SKM-1 treated with dmso at 0.1 percent for 144 hours (cell line): Measurements from ENCODE around the gene TSPAN32.
"Not testable (repeated sequence)": the region's sequence is repeated elsewhere in the genome, so short reads cannot be mapped to it uniquely, and the experiment has no call there.

Source experiments
- DNase-seq: peaks from one replicate; lab custom pipeline; 2025; ENCODE audit not compliant: unreplicated experiment; lab: John Stamatoyannopoulos, UW

The TSPAN32 gene

DNA sequence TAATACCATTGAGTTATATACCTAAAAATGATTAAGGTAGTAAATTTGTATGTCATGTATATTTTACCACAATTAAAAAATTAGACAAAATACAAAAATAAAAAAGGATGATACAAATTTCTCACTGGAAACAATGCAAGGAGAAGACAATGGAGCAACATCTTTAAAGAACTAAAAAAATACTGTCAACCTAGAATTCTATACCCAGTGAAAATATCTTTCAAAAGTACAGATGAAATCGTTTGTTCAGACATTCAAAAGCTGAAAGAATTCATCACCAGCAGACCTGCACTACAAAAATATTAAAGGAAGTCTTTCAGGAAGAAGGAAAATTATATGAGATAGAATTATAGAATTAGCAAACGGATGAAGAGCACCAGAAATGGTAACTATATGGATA is 21.6 kb upstream of the TSPAN32 start:
- DNase-seq = no peak

DNA sequence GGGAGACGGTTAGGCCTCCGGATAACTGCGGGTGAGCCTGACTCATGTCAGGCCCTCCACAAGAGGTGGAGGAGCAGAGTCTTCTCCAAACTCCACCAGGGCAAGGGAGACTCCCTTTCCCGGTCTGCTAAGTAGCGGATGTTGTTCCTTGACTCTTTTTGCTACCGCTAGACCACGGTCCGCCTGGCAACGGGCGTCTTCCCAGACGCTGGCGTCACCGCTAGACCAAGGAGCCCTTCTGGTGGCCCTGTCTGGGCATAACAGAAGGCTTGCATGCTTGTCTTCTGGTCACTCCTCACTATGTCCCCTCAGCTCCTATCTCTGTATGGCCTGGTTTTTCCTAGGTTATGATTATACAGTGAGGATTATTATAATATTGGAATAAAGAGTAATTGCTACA is 15.5 kb upstream of the TSPAN32 start:
- not testable (repeated sequence) for DNase-seq

DNA sequence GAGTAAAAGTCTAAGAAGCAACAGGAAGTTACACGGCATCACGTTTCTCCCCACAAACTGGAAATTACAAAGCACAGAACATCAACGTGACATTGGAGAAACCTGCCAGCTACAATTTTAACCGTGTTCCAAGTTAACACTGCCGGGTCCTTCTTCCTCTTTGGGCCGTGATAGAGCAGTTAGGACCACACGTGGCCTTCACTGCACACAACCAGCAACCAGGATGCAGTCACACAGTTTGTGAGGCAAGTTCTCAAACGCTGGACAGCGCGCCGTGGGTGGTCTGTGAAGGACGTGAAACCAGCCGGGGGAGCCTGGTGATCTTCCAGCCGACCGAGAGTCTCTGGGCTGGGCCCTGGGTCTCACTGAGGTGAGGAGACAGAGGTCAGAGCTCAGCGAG is 14.7 kb upstream of the TSPAN32 start:
- DNase-seq = no peak

DNA sequence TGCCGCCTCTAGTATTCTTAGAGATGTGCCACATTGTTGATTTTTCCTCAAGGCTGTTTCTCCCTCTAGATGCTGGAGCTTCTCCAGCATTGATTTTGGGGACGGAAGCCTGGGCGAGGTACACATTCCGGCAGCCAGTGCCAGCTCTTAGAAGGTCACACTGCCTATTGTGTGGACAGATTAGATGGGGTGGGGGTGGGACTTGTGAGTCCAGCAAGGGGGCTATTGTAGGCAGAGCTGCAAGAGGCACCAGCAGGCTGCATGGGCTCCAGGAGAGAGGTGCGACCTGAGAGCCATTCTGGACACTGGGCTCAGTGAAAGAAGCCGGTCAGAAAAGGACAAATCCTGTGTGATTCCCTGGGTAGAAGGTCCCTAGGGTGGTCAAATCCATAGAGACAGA is 12.5 kb upstream of the TSPAN32 start:
- no peak for DNase-seq

DNA sequence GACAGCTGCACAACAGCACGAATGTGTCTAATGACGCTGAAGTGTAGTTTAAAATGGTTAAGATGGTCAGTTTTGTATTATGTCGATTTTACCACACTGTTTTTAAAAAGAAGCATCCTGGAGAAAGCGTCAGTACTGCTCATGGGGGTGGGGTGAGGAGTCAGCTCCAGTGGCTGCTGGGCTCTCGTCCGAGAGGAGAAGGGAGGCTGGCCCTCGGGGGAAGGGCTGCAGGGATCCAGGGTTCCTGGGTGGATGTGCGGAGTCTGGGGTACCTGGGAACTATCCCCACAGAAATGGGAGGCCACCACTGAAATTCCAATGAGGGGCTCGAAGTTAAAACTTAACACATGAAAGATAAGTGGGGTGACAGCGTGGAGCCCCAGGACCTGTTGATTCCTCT is 12.0 kb upstream of the TSPAN32 start:
- DNase-seq = no peak

DNA sequence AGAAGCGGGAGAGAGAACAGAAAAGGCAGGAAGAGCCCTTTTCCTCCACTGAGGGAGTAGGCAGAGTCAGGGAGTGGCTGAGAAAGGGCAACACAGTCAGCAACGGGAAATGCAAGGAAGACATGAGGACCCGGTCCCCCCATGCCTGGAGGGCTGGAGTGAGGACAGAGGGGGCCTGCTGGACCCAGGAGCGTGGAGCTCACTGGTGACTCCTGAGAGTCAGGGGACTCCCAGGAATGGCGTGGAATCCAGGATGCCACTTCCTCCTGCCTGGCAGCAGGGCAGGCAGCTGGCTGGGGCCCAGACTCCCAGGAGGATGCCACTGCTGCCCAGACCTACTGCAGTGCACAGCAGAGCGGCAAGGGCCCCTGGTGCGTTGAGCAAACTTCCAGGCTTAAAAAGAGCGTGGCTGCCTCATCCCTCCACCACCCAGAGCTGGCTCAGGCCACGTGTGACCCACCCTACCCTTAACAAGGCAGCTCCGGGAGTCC is 11.4 kb upstream of the TSPAN32 start:
- no peak for DNase-seq

DNA sequence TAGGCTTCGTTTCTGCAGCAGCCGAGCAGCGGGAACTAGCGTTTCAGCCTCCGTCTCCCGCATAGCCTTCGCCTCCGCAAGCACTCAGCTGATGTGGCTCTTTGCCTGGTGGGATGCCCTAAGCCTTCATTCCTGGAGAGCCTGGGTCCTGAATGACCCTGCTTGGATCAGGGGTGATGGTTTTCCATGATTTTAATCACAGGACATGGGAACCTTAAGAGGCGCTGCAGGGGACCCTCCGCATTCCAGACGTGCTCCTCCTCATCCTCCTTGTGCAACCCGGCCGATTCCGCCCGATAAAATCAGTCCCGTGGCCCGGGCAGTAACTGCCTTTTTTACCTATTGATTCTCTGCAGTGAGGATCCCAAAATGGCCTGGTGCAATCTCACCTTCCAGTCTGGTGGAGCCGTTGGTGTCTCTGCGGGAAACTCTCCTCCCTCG is 8.3 kb upstream of the TSPAN32 start:
- no peak for DNase-seq

DNA sequence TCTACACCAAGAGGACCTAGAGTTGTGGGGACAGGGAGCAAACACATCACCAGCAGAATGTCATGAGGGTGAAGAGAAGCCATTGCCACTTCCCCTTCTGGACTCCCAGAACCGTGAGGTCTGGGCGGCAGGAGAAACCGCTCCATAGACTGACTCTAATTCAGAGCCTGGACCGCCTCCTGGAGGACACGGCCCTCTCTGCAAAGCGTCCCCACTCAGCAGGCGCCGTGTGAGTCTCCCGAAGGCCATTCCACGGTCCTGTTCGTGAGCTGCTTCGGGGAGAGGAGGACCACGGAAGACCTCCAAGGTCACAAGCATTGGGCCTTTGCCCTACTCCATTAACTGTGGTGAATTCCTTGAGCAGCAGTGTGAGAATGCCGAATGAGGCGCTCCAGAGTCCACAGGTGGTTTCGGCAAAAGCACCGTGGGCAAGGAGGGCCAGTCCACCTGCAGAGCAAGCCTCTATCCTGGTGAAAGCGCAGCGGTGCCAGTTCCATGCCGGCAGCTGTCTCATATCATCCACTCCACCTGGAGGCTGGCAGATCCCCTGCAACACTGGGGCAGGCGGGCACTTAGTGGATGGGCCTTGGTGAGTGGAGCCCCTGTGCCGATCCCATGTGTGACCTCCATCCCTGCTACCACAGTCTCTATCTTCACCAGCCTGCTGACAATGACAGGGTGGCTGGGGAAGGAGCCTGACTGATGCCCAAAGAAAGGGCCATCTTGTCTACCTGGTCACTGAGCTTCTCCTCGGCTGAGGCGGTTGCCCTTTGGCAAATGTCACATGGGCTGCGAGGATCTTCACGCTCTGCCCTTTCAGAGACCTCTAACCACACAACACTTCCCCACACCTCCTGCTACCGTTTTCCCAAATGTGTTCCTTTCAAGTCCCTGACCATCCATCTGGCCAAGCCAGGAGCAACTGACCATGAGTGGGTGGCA is 7.6 kb upstream of the TSPAN32 start:
- no peak for DNase-seq

DNA sequence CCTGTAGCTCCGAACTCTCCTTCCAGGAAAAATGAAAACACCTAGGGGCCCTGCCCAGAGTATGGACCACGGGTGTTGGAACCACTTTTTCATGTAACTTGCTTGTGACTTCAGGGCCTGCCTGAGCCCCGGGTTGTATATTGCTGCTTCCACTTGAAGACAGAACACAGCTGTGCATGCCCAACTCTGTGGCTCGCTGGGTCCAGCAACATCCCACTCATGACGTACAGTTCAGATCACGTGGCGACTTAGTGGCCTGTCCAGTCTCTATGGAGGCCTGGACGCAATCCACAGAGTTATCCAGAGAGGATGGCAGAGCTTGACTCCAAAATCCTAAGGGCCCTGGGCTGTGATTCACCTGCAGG is 6.9 kb upstream of the TSPAN32 start:
- DNase-seq = no peak

DNA sequence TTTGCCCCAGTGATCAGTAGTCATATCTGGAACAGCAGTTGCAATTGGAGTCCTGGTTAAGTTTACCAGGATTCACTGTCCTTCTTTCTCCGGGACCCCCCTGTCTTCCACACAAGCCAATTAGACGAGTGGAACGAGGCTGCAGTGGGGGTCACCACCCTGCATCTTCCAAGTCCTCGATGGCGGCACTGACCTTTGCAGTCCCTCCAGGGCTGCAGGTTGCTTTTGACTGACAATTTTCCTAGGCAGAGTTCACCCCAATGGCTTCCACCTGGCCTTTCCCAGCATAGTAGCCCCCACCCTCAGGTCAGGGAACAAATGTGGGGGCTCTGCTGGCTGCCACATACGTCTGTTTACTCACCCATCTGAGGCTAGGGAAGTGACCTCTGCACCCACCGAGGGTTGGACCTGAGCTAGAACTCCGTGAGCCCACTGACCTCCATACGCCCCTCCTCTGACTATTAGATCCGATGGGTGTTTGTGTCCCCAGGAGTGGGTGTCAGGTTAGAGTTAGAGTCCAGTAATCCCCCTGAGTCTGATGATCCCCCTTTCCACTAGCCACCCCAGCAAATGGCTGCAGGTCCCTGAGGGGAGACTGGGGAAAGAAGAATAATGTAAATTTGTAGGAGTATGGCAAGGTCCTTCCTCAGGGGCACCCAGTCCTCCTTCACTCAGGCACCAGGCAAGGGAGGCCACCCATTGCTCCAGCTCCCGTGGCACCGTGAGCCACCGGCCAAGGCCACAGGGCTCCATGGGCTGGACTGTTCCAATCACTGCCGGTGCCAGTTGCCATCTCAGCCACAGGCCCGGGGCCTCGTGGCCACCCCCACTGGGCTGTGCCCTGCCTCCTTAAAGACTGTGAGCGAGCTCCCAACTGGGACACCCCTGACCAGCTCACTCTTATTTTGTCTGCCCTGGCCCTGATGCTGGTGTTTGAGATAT is 5.6 kb upstream of the TSPAN32 start:
- DNase-seq = no peak

DNA sequence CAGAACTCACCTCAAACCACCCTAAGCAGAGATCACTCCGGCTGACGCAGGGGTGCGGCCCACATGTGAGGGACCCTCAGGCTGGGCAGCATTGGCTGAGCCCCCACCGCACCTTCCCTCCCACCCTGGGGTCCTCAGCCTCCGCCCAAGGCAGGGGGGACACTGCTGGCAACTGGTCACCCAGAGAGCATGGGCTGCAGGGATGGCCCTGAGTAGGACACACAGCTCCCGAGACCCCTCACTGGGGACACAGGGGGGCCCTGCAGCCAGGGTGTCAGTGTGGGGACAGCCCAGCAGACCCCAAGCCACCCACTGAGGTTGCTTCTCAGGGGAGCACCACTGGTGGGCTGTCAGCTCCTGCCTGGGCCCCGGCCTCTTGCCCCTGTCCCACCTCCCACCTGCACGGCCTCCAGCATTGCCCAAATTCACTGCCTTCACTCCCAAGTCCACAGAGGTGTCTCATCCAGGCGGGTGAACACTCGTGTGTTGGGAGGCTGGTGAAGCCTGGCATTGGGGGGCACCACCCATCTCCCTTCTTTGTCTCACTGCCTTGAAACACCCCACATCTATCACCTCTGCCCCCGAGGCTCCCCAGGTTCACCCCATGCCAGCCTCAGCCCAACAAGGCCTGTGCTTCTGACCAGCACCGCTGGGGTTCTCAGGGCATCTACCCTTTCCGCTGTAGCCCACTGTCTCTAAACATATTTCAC is 4.7 kb upstream of the TSPAN32 start:
- no peak for DNase-seq

DNA sequence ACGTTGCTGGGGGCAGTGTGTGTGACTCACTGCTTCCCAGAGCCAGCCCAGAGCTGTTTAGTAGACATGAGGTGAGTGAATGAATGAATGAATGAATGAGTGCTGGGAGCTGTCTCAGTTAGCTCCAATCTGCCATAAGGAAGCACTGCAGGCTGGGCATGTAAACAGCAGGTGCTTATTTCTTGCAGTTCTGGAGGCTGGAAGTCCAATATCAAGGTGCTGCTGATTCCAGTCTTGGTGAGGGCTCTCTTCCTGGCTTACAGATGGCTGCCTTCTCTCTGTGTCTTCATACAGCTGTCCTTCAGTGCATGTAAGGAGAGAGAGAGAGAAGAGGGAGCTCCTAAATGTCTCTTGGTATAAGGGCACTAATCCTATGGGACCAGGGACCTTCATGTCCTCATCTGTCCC is 4.2 kb upstream of the TSPAN32 start:
- DNase-seq = no peak

DNA sequence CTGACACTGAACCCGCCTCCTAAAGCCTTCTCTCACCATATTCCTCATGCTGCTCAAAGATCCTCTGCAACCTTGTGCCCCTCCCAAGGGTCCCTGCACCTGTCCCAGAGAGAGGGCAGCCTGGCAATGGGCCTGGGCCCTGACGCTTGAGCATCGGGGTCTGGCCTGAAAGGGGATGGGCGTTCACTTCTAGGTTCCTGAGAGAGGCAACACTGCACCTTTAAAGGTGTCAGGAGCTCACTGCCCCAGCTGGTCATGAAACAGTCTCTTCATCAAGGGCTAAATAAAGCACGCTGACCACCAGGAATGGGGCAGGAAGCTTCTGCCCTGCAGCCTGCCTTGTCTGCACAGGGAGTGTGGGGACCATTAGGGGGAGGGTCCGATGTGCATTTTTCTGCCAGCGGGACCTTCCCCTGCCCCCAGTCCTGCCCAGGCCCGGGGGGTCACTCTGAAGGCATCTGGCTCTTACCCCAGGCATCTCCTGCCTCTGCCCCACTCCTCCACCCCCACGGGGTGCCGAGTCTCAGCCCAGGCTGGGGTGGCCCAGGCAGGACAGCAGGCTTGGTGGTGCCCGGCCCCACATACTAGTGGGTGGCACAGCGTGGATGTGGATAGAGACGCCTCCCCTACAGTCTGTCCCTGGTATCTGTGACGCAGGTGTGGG is 3.5 kb upstream of the TSPAN32 start:
- no peak for DNase-seq

DNA sequence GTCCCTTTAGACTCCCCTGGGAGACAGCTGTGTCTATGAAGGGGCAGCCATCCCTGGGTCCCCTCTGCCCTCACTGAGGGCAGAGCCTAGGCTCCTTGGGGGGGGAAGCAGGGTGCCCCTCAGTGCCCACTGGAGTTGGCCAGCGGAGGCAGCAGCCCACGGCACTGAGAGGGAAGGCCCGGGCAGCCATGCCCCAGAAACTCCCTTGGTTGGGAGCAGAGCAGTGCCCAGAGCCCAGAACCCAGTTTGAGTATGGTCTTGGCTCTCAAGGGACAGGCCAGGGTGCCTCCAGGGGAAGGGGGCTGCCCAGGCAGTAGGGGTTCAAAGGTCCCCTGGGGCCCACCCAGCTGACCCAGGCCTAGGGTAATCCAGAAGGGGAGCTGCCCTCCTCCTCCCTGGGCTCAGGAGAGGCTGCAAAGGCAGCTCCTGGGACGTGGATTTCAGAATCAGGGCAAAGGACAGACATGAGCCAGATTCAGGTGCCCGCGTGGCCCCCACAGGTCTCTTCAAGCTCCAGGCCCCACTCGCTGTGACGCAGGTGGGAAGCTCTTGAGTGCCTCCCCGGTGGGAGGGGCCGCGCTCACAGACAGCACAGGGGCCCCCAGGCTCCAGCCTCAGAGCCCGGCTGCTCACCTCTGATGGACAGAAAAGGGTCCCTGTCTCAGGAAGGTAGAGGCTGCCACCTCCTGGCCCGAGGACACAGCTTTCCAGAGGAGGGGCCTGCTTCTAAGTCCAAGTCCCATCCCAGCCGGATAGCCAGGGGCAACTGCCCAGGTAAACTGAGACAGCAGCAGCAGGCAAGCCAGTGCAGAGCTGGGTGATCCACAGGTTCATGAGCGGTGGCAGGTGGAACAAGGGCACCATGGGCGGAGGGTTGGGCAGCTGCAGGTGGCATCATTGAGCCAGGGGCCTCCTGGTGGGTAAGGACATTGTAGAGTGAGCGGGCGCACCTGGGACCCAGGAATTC is 2.7 kb upstream of the TSPAN32 start:
- no peak for DNase-seq

DNA sequence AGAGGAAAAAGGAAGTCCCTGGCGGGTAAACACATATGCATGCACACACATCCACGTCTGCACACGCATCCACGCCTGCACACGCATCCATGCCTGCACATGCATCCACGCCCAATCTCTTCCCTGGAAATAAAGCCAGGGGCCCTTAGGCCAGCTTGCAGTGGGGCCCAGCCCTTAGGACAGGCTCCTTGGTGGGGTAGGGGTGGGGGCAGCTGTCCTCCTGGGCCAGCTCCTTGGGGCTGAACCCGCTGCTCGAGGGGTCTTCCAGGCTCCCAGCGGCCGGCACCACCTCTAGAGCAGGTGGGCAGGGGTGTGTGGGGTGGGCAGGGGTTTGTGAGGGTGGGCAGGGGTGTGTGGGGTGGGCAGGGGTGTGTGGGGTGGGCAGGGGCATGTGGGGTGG is 2.0 kb upstream of the TSPAN32 start:
- no peak for DNase-seq

DNA sequence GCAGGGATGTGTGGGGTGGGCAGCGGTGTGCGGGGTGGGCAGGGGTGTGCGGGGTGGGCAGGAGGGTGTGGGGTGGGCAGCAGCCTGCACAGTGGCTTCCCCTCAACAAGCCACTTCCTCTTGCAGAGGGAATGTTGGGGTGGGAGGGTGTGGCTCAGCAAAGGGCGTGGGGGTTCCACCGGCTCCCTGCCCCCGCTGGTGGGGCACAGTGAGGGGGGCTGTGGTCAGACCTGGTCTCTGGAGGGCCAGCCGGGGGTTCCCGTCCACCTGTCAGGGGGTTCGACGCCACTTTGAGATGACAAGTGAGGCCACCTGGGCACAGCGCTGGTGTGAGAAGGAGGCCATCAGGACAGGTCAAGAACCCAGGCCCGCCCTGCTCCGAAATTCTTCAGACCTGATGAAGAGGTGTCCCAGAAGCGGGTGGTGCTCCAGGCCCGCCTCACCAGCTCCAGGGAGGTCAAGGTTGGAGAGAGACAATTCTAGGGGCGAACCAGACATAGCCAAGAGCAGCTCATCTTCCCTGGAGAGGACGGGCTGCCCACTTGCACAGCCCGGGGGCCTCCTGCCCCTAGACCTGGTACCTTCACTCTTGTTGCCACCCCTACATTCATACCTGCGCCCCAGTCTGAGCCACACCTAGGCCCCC is 1.4 kb upstream of the TSPAN32 start:
- DNase-seq = no peak

DNA sequence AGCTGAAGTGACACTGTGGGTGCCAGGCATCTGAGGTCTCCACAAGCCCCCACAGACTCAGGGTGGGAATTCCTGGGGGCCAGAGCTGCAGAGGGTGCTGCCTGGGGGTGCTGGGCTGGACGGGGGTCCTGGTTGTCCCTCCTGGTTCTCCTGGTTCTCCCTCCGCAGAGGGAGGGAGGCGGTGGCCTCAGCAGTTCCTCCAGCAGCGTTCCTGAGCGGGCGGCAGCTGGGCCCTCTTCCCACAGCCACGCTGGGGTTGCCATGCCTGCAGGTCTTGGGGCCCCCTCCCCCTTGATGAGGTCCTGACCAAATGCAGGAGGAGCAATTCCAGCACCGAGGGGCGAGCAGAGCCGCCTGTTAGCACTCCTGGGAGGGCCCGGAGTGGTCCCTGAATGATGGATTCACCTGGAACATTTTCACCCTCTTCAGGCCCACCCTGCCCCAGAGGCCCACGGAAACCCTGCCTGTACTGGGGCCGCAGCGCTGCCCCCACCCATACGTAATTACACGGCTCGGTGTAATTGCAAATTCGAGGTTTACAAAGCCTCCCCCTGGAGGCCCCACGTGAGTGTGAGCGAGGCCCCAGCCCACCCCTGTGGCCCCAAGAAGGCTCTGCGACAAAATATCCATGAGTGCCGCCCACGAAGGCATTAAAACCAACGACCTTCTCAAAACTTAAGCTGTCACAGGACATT is 730 bp upstream of the TSPAN32 start:
- DNase-seq = peak; percentile 30

DNA sequence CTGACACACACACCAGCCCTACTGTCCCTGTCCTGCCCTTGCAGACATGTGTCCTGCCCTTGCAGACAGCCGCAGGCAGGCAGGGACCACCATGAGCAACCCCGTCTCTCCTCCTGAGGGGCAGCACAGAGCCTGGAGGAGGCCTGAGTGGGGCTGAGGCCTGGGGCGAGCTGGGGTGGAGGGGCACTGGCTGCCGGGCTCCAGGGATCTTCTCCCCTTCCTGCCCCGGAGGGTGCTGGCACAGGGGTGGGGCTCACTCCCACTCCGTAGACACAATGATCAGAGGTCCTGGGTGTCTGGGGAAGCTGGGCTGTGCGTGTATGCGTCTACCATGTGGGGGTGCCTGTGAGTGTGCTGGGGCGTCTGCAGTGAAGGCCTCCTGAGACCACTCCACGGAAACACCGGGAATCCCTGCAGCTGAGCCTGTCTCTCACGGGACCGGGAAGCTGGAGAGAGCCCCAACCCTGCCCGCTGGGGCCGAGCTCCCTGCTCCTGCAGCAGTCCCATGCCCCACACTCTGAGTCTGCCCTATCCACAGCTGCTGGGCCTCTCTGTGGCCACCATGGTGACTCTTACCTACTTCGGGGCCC is 588 bp downstream of the TSPAN32 start:
- DNase-seq = no peak
